AG04449 (cell line): Measurements from ENCODE around the gene MYO7A.
A peak's percentile ranks its signal among the peaks of the same experiment; 100 is the strongest.

ENCODE experiments used
- CTCF ChIA-PET: fragments of 350-600 bp; formaldehyde crosslinking; extraction: SDS; loops from one replicate; lab custom pipeline; 2021; ENCODE audit warnings: antibody characterized with exemption; lab: Yijun Ruan, JAX
- POLR2A ChIA-PET: fragments of 400-600, 350-600 bp; formaldehyde crosslinking; extraction: SDS; loops from one replicate; lab custom pipeline; 2020; ENCODE audit warnings: antibody characterized with exemption, inconsistent platforms; lab: Yijun Ruan, JAX
- DNase-seq: peaks from one replicate; pipeline ENCODE4 v3.0.0-alpha.2; 2010; ENCODE audit warnings: low read depth, low spot score
- H3K4me3 ChIP-seq: 2 replicates; pipeline ENCODE4 v1.5.1; 2011; ENCODE audit warnings: low read depth, mild to moderate bottlenecking, control low read depth, low read length
- CTCF ChIP-seq: IDR thresholded peaks from one replicate; pipeline ENCODE4 v1.5.1; 2011; ENCODE audit warnings: mild to moderate bottlenecking, moderate library complexity, low read length, control low read depth, inconsistent platforms; ENCODE audit not compliant: insufficient read depth; ENCODE audit errors: missing control alignments

MYO7A gene

DNA sequence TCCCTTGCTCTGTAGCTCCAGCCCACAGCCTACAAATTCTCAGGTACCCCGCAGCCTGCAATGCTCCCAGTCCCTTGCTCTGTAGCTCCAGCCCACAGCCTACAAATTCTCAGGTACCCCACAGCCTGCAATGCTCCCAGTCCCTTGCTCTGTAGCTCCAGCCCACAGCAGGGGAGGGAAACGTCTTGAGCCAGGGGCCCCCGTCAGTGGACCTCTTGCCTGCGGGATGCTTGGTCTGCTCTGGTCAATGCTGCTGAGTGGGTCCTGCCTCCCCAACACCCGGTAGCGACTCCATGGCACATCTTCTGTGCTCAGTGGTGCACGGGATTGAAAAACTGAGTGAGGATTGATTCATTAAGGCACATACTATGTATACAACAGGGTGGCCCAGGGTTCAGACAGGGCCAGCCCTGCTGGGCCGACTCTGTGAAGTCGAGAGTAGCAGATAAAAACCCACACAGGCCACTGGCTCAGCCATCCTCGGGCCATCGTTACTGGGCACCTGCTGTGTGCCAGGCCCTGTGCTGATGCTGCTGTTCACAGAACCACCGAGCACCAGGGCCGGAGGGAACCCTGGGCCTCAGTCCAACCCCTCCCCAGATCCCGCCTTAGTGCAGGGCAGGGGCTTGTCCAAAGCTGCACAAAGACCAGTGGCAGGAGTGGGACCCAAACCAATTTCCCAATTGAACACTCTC lies 69.7 kb downstream of the MYO7A start:
- POLR2A ChIA-PET, result no interaction called here
- CTCF ChIA-PET, result interaction anchor here (0.9 to 10.0 kb wide), 8 partner anchors 12 to 351 kb away, joined by 3 to 170 read pairs (median 10); partner anchors contain the start of gene MYO7A
- no peak overlapping the region for H3K4me3 ChIP-seq

GRCh38 chr11:77198440-77198849 lies 70.4 kb downstream of the MYO7A start:
- ChIA-PET POLR2A (no interaction called here), CTCF (interaction anchor here (0.9 to 10.0 kb wide), 5 partner anchors 13 to 350 kb away, joined by 3 to 80 read pairs (median 3); no protein-coding TSS in a partner anchor)
- DNase-seq, result no peak
- H3K4me3 ChIP-seq, result no peak overlapping the region
- TF ChIP-seq CTCF, result peak; percentile 12

More for the DNA sequence above, 69.7 kb downstream of the MYO7A start:
- TF ChIP-seq CTCF, result no peak
- no peak for DNase-seq

- DNase-seq, result no peak
- POLR2A ChIA-PET, result no interaction called here
- CTCF ChIA-PET, result interaction anchor here (0.9 to 10.0 kb wide), 4 partner anchors 14 to 349 kb away, joined by 3 to 80 read pairs (median 18); no protein-coding TSS in a partner anchor
- no peak for TF ChIP-seq CTCF
- no peak overlapping the region for H3K4me3 ChIP-seq
Observed at GRCh38 chr11:77199137-77199745, 71.2 kb downstream of the MYO7A start.

DNA sequence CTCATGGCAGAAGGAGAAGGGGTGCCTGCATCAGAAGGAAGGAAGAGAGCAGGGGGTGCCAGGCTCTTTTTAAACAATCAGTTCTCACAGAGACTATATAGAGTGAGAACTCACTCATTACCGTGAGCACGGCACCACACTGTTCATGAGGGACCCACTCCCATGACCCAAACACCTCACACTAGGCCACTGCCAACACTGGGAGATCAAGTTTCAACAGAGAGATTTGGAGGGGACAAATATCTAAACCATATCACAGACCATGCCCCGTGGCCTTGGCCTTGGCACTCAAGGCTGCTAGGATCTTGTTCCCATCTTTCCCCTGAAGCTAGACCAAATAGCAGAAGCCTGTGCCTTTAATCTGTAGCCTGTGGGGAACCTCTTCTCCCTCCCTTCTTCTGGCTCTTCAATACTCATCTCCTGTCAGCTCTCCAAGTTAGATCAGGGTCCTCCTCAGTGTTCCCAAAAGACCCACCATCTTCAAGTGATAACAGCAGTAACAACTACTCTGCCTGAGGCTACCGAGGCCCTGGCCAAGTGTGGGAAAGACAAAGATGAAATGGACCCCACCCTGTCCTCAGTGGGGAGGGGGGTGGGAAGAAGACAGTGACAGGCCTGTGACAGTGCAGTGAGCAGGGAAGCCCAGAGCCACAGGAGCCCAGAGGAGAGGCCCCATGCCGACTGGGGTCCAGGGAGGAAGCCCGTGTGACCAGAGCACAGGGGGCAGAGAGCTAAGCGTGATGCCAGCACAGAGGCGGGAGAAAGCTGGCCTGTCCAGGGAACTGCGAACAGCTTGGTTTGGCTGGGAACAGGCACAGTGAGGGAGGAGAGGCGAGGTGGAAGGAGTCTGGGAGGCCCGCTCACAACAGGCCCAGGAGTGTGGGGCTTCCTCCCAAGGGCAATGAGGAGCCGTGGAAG lies 72.6 kb downstream of the MYO7A start:
- TF ChIP-seq CTCF, result no peak
- H3K4me3 ChIP-seq, result no peak overlapping the region
- ChIA-PET POLR2A (no interaction called here), CTCF (interaction anchor here (1.6 to 10.0 kb wide), 3 partner anchors 15 to 419 kb away, joined by 9 to 80 read pairs (median 33); no protein-coding TSS in a partner anchor)
- DNase-seq, result no peak

DNA sequence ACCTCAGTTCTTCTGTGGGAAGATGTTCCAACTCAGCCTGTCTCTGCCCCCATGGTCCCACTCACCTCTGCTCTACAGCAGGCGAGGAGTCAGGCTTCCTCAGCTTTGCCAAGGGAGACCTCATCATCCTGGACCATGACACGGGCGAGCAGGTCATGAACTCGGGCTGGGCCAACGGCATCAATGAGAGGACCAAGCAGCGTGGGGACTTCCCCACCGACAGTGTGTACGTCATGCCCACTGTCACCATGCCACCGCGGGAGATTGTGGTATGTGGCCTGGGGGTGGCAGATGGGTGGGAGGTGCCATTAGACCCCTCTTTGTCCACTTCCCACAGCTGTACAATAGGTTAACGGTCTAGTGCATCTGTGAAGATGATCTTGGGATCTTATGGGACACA lies 73.3 kb downstream of the MYO7A start:
- no peak overlapping the region for H3K4me3 ChIP-seq
- ChIA-PET POLR2A (no interaction called here), CTCF (interaction anchor here (0.8 to 10.0 kb wide), 3 partner anchors 16 to 418 kb away, joined by 3 to 80 read pairs (median 9); no protein-coding TSS in a partner anchor)
- DNase-seq, result no peak
- no peak for TF ChIP-seq CTCF
